H9 (cell line): ENCODE results near the gene TRAF7. TPM values are rescaled to one million over a fixed set of nuclear protein-coding genes. Genes with fewer than 3 reads are reported as not detected.
A peak's percentile ranks its signal among the peaks of the same experiment; 100 is the strongest.
"Not testable (repeated sequence)": the region's sequence is repeated elsewhere in the genome, so short reads cannot be mapped to it uniquely, and the experiment has no call there.

ENCODE experiments used
- DNase-seq: peaks from one replicate; pipeline ENCODE4 v3.0.0-alpha.2; 2017
- H2AFZ ChIP-seq: one replicate; pipeline ENCODE4 v1.6.1; 2013; ENCODE audit warnings: mild to moderate bottlenecking, low read length, control low read depth, moderate library complexity
- H2AK5ac ChIP-seq: 2 replicates; pipeline ENCODE4 v1.6.1; 2013; ENCODE audit warnings: low read length, control low read depth, mixed read lengths; ENCODE audit not compliant: insufficient read length
- H2BK120ac ChIP-seq: one replicate; pipeline ENCODE4 v1.6.1; 2013; ENCODE audit warnings: low read depth, mild to moderate bottlenecking, low read length, control low read depth, inconsistent platforms; ENCODE audit not compliant: poor library complexity, severe bottlenecking
- H2BK12ac ChIP-seq: 2 replicates; pipeline ENCODE4 v1.6.1; 2013; ENCODE audit warnings: low read length, control low read depth, mixed read lengths, low read depth; ENCODE audit not compliant: insufficient read length
- H2BK15ac ChIP-seq: 2 replicates; pipeline ENCODE4 v1.6.1; 2013; ENCODE audit warnings: low read depth, low read length, control low read depth
- H2BK20ac ChIP-seq: one replicate; pipeline ENCODE4 v1.6.1; 2013; ENCODE audit warnings: low read depth, mild to moderate bottlenecking, low read length, control low read depth, inconsistent platforms; ENCODE audit not compliant: poor library complexity, severe bottlenecking
- H2BK5ac ChIP-seq: 2 replicates; pipeline ENCODE4 v1.6.1; 2013; ENCODE audit warnings: low read length, control low read depth, mixed read lengths; ENCODE audit not compliant: insufficient read length
- H3K14ac ChIP-seq: 2 replicates; pipeline ENCODE4 v1.6.1; 2013; ENCODE audit warnings: low read length, control low read depth; ENCODE audit not compliant: insufficient read depth
- H3K18ac ChIP-seq: 2 replicates; pipeline ENCODE4 v1.6.1; 2013; ENCODE audit warnings: low read depth, mild to moderate bottlenecking, mixed read lengths, low read length, control low read depth; ENCODE audit not compliant: insufficient read length
- H3K23ac ChIP-seq: 2 replicates; pipeline ENCODE4 v1.6.1; 2013; ENCODE audit warnings: low read length, control low read depth, mixed read lengths, low read depth; ENCODE audit not compliant: insufficient read length
- H3K23me2 ChIP-seq: 2 replicates; pipeline ENCODE4 v1.6.1; 2013; ENCODE audit warnings: low read depth, mild to moderate bottlenecking, mixed read lengths, low read length, control low read depth; ENCODE audit not compliant: insufficient read length, poor library complexity, severe bottlenecking
- H3K27ac ChIP-seq: 2 replicates; pipeline ENCODE4 v1.5.1; 2013; ENCODE audit warnings: low read length, control low read depth, mixed read lengths, low read depth; ENCODE audit not compliant: insufficient read length
- H3K27me3 ChIP-seq: 2 replicates; pipeline ENCODE4 v1.6.1; 2013; ENCODE audit warnings: low read length, control low read depth, inconsistent platforms; ENCODE audit not compliant: insufficient read depth
- H3K4ac ChIP-seq: 2 replicates; pipeline ENCODE4 v1.6.1; 2013; ENCODE audit warnings: low read depth, mild to moderate bottlenecking, control low read depth, inconsistent platforms, low read length, moderate library complexity
- H3K4me1 ChIP-seq: 2 replicates; pipeline ENCODE4 v1.6.1; 2013; ENCODE audit warnings: low read length, control low read depth, inconsistent platforms; ENCODE audit not compliant: insufficient read depth
- H3K4me2 ChIP-seq: 2 replicates; pipeline ENCODE4 v1.6.1; 2013; ENCODE audit warnings: low read length, control low read depth, mixed read lengths; ENCODE audit not compliant: insufficient read length, insufficient read depth
- H3K56ac ChIP-seq: 2 replicates; pipeline ENCODE4 v1.6.1; 2013; ENCODE audit warnings: low read depth, mild to moderate bottlenecking, mixed read lengths, low read length, control low read depth; ENCODE audit not compliant: insufficient read length
- H3K79me1 ChIP-seq: 2 replicates; pipeline ENCODE4 v1.6.1; 2013; ENCODE audit warnings: low read depth, mild to moderate bottlenecking, moderate library complexity, low read length, control low read depth, inconsistent platforms; ENCODE audit not compliant: insufficient read depth, poor library complexity, severe bottlenecking
- H3K79me2 ChIP-seq: 2 replicates; pipeline ENCODE4 v1.6.1; 2013; ENCODE audit warnings: low read length, control low read depth, inconsistent platforms; ENCODE audit not compliant: insufficient read depth
- H3K9ac ChIP-seq: 2 replicates; pipeline ENCODE4 v1.6.1; 2013; ENCODE audit warnings: low read length, control low read depth, mixed read lengths; ENCODE audit not compliant: insufficient read length; ENCODE audit errors: extremely low read depth
- H3K9me3 ChIP-seq: one replicate; pipeline ENCODE4 v1.6.1; 2013; ENCODE audit warnings: low read depth, low read length, inconsistent platforms; ENCODE audit not compliant: control insufficient read depth
- H3T11ph ChIP-seq: one replicate; pipeline ENCODE4 v1.6.1; 2013; ENCODE audit warnings: mild to moderate bottlenecking, low read length, control low read depth, inconsistent platforms
- H4K20me1 ChIP-seq: one replicate; pipeline ENCODE4 v1.6.1; 2013; ENCODE audit not compliant: control insufficient read depth, insufficient read length, insufficient read depth
- H4K5ac ChIP-seq: 2 replicates; pipeline ENCODE4 v1.6.1; 2013; ENCODE audit warnings: low read depth, mild to moderate bottlenecking, mixed read lengths, low read length, control low read depth; ENCODE audit not compliant: insufficient read length
- H4K8ac ChIP-seq: replicated peaks from 2 replicates; pipeline ENCODE4 v1.6.1; 2013; ENCODE audit warnings: low read length, control low read depth, mixed read lengths, low read depth; ENCODE audit not compliant: insufficient read length
- H4K91ac ChIP-seq: 2 replicates; pipeline ENCODE4 v1.6.1; 2013; ENCODE audit warnings: low read depth, mild to moderate bottlenecking, moderate library complexity, mixed read lengths, low read length, control low read depth; ENCODE audit not compliant: insufficient read length
- H3K27ac Mint-ChIP-seq, 3 experiments: 2 replicates in 2 of 3; 3 replicates in 1 of 3; pipeline ENCODE4 v1.8.0; 2020 to 2021; ENCODE audit warnings: mixed read lengths in 3 of 3, mild to moderate bottlenecking in 1 of 3, moderate library complexity in 1 of 3
- H3K27me3 Mint-ChIP-seq: 2 replicates; pipeline ENCODE4 v1.8.0; 2021; ENCODE audit warnings: low read depth, mild to moderate bottlenecking, moderate library complexity, mixed read lengths
- H3K36me3 Mint-ChIP-seq, 3 experiments: 2 replicates in 2 of 3; 3 replicates in 1 of 3; pipeline ENCODE4 v1.8.0; 2020 to 2021; ENCODE audit warnings: low read depth in 3 of 3, mixed read lengths in 3 of 3; ENCODE audit not compliant: insufficient read depth in 1 of 3
- H3K4me1 Mint-ChIP-seq, 2 experiments: 2 replicates each; pipeline ENCODE4 v1.8.0; 2020; ENCODE audit warnings: mixed read lengths in 2 of 2
- H3K4me3 Mint-ChIP-seq, 2 experiments: 2 replicates in 1 of 2; 3 replicates in 1 of 2; pipeline ENCODE4 v1.8.0; 2020 to 2021; ENCODE audit warnings: mild to moderate bottlenecking in 2 of 2, mixed read lengths in 2 of 2, moderate library complexity in 1 of 2
- H3K9me3 Mint-ChIP-seq, 2 experiments: 2 replicates in 1 of 2; 3 replicates in 1 of 2; pipeline ENCODE4 v1.8.0; 2020; ENCODE audit warnings: mild to moderate bottlenecking in 2 of 2, mixed read lengths in 2 of 2, moderate library complexity in 1 of 2
- WGBS: extraction: QIAGEN DNeasy Blood & Tissue Kit; methylation state at CpG from one replicate; pipeline ENCODE4 v1.1.7; 2013; ENCODE audit warnings: missing lambda C conversion rate, low lambda C conversion rate, mixed read lengths; ENCODE audit not compliant: insufficient read length; ENCODE audit errors: extremely low coverage; 5-methylcytosine and 5-hydroxymethylcytosine counted together
- total RNA-seq: library from RNA; stranded (reverse); gene quantifications from 2 replicates; pipeline ENCODE4 v1.2.1, GENCODE V29; 2021

Gene TRAF7
- total RNA-seq, 1 experiment from 2014 or later = 108 TPM

- not testable (repeated sequence) for H3T11ph ChIP-seq, H2BK5ac ChIP-seq, H4K8ac ChIP-seq, H3K36me3 Mint-ChIP-seq, H3K79me2 ChIP-seq, H3K14ac ChIP-seq, H3K9ac ChIP-seq, H4K5ac ChIP-seq, H3K56ac ChIP-seq, H2BK15ac ChIP-seq, H3K9me3 Mint-ChIP-seq, H3K4me1 Mint-ChIP-seq, H3K4me1 ChIP-seq, H3K23me2 ChIP-seq, H3K4me2 ChIP-seq, DNase-seq, H4K20me1 ChIP-seq, H3K79me1 ChIP-seq, H3K27ac ChIP-seq, H4K91ac ChIP-seq, H3K4ac ChIP-seq, H3K9me3 ChIP-seq, H2AFZ ChIP-seq, H3K23ac ChIP-seq, H3K27ac Mint-ChIP-seq, H2AK5ac ChIP-seq, H2BK20ac ChIP-seq, H3K27me3 ChIP-seq, H2BK12ac ChIP-seq, H2BK120ac ChIP-seq, H3K18ac ChIP-seq
- Mint-ChIP-seq H3K27me3 (peaks cover 14% of the 10 kb centered on the region), H3K4me3 (peak overlapping the region; percentile 71 to 89)
- WGBS = no CpG with 5 or more reads among the region's 42 CpGs
Measured at GRCh38 chr16:2135071-2135470, 20.5 kb upstream of the TRAF7 start.

DNA sequence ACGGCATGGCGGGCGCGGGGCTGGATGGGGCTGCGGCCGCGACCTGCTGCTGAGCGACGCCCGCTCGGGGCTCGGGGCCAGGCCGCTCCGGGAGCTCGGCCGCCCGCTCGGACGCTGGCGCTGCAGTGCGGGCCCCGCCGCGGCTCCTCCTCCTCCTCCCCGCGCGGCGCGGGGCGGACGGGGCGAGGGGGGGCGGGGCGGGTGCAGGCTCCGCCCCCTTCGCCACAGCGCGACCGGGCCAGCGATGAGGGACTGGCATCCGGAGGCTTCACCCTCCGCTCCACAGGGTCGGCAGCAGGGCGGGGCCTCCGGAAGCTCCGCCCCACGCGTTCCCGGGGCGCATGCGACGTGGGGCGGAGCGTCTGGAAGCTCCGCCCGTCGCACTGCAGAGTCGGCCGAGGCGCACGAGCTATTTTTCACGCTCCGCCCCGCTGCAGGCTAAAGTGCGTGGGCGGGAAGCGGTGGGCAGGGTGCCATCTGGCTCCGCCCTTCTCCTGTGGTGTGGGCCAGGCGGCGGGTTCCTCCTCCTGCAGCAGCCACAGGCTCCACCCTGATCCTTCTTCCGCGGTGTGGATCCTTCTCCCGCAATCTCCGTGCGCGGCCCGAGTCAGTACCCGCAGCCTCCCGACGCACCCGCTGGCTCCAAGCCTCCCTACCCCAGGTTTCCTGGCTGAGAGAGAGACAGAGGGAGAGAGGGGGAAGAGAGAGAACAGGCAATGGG, 19.7 kb upstream of the TRAF7 start, which contains the start of gene PKD1:
TSS of gene PKD1 (minus strand) at position 129 of the 721 bp plus-strand sequence. CDS start 209 bp downstream, outside the sequence.
- peak within 1 kb of the TSS in 2 of 3 experiments; percentile 94 to 95; a peak in 4 of 7 replicates for H3K27ac Mint-ChIP-seq
- peak within 1 kb of the TSS; percentile 2 for H3K4me2 ChIP-seq
- not testable (repeated sequence) for H2BK20ac ChIP-seq, H3K36me3 Mint-ChIP-seq, H3K9ac ChIP-seq, H3K14ac ChIP-seq, H2AFZ ChIP-seq, H4K8ac ChIP-seq, H4K91ac ChIP-seq, H3K4me1 Mint-ChIP-seq, H3K56ac ChIP-seq, H4K20me1 ChIP-seq, H2BK5ac ChIP-seq, H3K27ac ChIP-seq, H3K4me1 ChIP-seq, H3K27me3 ChIP-seq, H3K9me3 ChIP-seq, H4K5ac ChIP-seq, H2BK120ac ChIP-seq, H3K23me2 ChIP-seq, H3K9me3 Mint-ChIP-seq, H2BK12ac ChIP-seq, H3T11ph ChIP-seq, H3K4ac ChIP-seq, H2AK5ac ChIP-seq, H3K23ac ChIP-seq, H3K79me2 ChIP-seq, H2BK15ac ChIP-seq, H3K79me1 ChIP-seq, H3K18ac ChIP-seq
- peaks cover 17% of the 10 kb centered on the region for H3K27me3 Mint-ChIP-seq
- peak within 1 kb of the TSS; percentile 79 to 97 for H3K4me3 Mint-ChIP-seq
- WGBS = no CpG with 5 or more reads among the region's 81 CpGs
- DNase-seq = peak; percentile 88
